Esophagus (tissue), 2 donors: ENCODE results near the gene ANKS1A. TPM values are rescaled to one million over a fixed set of nuclear protein-coding genes. Genes with fewer than 3 reads are reported as not detected.
"Not testable (repeated sequence)": the region's sequence is repeated elsewhere in the genome, so short reads cannot be mapped to it uniquely, and the experiment has no call there.

Experiments used
- H3K27ac ChIP-seq, 2 donors: one replicate each; pipeline ENCODE4 v1.5.1; 2013; ENCODE audit warnings: low read depth in 2 of 2, mild to moderate bottlenecking in 2 of 2, inconsistent platforms in 1 of 2, low read length in 1 of 2, moderate library complexity in 1 of 2
- H3K27me3 ChIP-seq, 2 donors: one replicate each; pipeline ENCODE4 v1.6.1; 2013; ENCODE audit warnings: low read length in 2 of 2, control low read depth in 1 of 2, mild to moderate bottlenecking in 1 of 2; ENCODE audit not compliant: insufficient read depth in 2 of 2, control insufficient read depth in 1 of 2
- H3K36me3 ChIP-seq, 2 donors: one replicate each; pipeline ENCODE4 v1.6.1; 2013; ENCODE audit warnings: low read length in 1 of 2; ENCODE audit not compliant: control insufficient read depth in 2 of 2, insufficient read depth in 2 of 2
- H3K4me1 ChIP-seq, 2 donors: one replicate each; pipeline ENCODE4 v1.6.1; 2013; ENCODE audit warnings: low read length in 1 of 2; ENCODE audit not compliant: control insufficient read depth in 2 of 2, insufficient read depth in 2 of 2
- H3K4me3 ChIP-seq, 2 donors: one replicate each; pipeline ENCODE4 v1.5.1; 2013; ENCODE audit warnings: low read length in 2 of 2, mild to moderate bottlenecking in 2 of 2, low read depth in 1 of 2, moderate library complexity in 1 of 2
- H3K9me3 ChIP-seq, 2 donors: one replicate each; pipeline ENCODE4 v1.6.1; 2013; ENCODE audit warnings: mild to moderate bottlenecking in 2 of 2, low read depth in 1 of 2, low read length in 1 of 2, moderate library complexity in 1 of 2; ENCODE audit not compliant: control insufficient read depth in 2 of 2, insufficient read depth in 1 of 2
- WGBS, 2 donors: extraction: QIAGEN DNeasy Blood & Tissue Kit; methylation state at CpG; one replicate each; pipeline ENCODE4 v1.1.7; 2013; 5-methylcytosine and 5-hydroxymethylcytosine counted together
- polyA plus RNA-seq, 2 donors: library from polyadenylated mRNA; stranded (reverse); fragments of 200-250 nt; gene quantifications; one replicate each; pipeline ENCODE4 v1.2.3, GENCODE V29; 2013
- donor health status: healthy with polysubstance abuse.
- donor health status: Bipolar disorder and iron deficiency.

ANKS1A gene
- polyA plus RNA-seq, 2 donors = 6.3 to 7.7 TPM

DNA sequence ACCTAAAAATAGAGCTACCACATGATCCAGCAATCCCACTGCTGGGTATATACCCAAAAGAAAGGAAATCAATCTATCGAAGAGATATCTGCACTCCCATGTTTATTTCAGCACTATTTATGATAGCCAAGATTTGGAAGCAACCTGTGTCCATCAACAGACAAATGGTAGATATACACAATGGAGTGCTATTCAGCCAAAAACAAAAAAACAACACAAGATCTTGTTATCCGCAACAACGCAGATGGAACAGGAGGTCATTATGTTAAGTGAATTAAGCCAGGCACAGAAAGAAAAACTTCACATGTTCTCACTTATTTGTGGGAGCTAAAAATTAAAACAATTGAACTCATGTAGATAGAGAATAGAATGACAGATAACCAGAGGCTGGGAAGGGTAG is 249.1 kb downstream of the ANKS1A start:
- H3K4me3 ChIP-seq, H3K36me3 ChIP-seq, H3K9me3 ChIP-seq, H3K27ac ChIP-seq, H3K4me1 ChIP-seq, H3K27me3 ChIP-seq: not testable (repeated sequence)
- WGBS, 2 donors = 76 to 78% methylated on average over 3 of the region's 3 CpGs

DNA sequence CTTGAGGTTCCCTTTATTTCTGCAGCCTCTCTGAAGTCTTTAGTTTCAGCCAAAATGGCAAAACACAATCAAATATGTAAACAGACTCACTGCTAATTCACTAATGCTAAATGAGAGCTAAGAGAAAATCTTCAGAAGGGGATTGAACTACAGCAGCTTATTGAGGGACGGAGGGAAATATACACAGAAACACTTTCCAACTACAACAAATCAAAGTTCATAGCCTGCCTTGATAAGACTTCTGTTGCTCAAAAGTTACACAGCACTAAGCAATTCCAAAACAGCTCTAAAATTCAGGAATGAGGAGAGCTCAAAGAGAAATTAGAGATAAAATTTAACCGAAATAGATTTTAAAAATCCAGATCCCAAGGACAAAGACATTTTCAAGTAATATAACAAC is 250.4 kb downstream of the ANKS1A start:
- WGBS, 2 donors = 42 to 67% methylated on average over 2 of the region's 2 CpGs

DNA sequence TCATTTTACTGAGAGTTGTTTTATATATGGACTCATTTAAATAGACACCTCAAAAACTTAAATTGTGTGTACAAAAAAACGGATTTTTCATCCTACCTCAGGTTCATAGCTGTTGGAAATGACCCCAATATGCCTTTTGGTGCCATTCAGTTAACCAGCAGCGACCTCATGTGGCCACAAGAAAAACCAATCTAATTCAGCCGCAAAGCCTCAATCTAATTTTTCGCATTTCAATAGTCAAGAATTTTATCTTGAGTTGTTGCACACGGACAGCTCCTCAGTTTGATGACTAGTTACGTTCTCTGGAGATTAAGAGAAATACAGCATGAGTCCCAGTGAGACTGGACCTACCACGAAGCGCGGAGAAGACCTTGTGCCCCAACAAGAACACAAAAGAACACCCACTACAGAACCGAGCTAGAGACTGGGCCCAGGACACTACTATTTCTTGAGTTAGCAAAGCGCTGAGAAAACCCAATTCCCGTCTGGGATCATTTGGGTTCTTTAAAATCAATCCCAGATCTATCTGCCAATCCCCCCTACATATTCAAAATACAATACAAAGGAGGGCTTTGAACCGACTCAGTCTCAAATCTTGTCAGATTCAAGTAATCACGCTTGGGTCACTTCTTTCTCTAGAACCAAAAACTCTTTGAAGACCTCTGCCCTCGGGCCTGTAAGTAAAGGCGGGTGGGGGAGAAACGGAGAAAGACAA is 251.0 kb downstream of the ANKS1A start:
- H3K36me3 ChIP-seq = no peaks in the 10 kb centered on the region
- no peaks in the 10 kb centered on the region for H3K27me3 ChIP-seq
- 33 to 39% methylated on average over 17 of the region's 17 CpGs for WGBS, 2 donors
- no peak overlapping the region for H3K4me3 ChIP-seq
- H3K27ac ChIP-seq = no peak overlapping the region
- no peaks in the 10 kb centered on the region for H3K9me3 ChIP-seq
- H3K4me1 ChIP-seq = peaks cover 0 to 5% of the 10 kb centered on the region in 2 donors

More for the DNA sequence above, 250.4 kb downstream of the ANKS1A start:
- Histone ChIP-seq H3K27me3 (no peaks in the 10 kb centered on the region), H3K36me3 (no peaks in the 10 kb centered on the region), H3K9me3 (no peaks in the 10 kb centered on the region), H3K4me3 (no peak overlapping the region), H3K27ac (no peak overlapping the region), H3K4me1 (peaks cover 0 to 5% of the 10 kb centered on the region in 2 donors)

GRCh38 chr6:35140639-35141006 is 251.6 kb downstream of the ANKS1A start:
- Histone ChIP-seq H3K36me3 (no peaks in the 10 kb centered on the region), H3K4me1 (peaks cover 0 to 5% of the 10 kb centered on the region in 2 donors), H3K27ac (no peak overlapping the region), H3K4me3 (peak overlapping the region; percentile 16 to 27), H3K27me3 (no peaks in the 10 kb centered on the region), H3K9me3 (no peaks in the 10 kb centered on the region)
- 41 to 48% methylated on average over 15 of the region's 15 CpGs for WGBS, 2 donors

Other genes with a start within 250 kb of the ANKS1A start
- gene ILRUN, start 192.5 kb upstream of the ANKS1A start, polyA plus RNA-seq = 10 to 100 TPM; 27.8 to 32.7 TPM
- gene SNRPC, start 131.8 kb upstream of the ANKS1A start, polyA plus RNA-seq = 100 to 1,000 TPM in 1 of 2 donors, 10 to 100 TPM in 1; 85.6 to 116 TPM
- 1 to 10 TPM; 1.2 to 1.7 TPM for gene BLTP3A, start 97.2 kb upstream of the ANKS1A start, polyA plus RNA-seq
- gene TAF11, start 1.2 kb upstream of the ANKS1A start, polyA plus RNA-seq = 10 to 100 TPM; 20.3 to 24.3 TPM